GM18867 (cell line): ENCODE data around the gene BCR.
"Not testable (repeated sequence)": the region's sequence is repeated elsewhere in the genome, so short reads cannot be mapped to it uniquely, and the experiment has no call there.

ENCODE experiments used
- ATAC-seq: cut with Tn5 transposase; IDR thresholded peaks from one replicate; pipeline ENCODE4 v1.9.1; 2021; ENCODE audit warnings: mild to moderate bottlenecking, moderate library complexity; ENCODE audit not compliant: unreplicated experiment

Gene BCR

DNA sequence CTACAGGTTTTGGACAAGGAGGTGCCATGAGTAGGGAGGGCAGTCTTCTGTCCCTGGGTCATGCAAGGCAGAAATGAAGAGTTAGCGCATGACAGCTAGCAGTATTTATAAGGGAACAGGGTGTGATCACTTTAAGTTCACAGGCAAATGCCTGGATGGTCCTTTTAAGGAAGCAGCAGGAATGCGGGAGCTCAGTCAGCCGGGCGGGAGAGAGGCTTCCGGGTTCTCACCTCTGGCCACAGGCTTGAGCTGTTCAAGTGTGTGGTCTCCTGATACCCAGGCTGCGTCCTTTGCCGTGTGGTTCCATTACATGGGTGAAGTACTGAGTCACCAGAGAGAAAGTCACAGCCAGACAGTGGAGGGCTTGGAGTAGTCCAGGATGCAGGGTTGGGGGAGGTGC is 105.4 kb downstream of the BCR start:
- no peak for ATAC-seq

DNA sequence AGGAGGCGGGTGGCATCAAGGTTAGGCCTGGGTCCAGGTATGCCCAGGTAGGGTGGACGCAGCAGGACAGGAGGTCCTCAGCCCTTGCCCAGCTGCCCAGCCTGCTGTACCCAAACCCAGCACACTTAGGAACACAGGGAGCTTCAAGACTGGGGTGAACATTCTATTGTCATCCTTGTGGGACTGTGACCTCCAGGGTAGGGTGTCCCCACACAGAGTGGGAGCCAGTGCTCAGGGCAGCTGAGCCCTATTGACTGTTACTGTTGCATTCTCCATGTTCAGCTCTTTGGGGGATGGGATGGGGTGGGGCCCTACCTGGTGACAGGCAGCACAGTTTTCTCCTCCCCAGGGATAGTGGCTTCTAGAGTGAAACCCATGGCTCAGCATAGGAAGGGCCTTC is 106.0 kb downstream of the BCR start:
- ATAC-seq, result no peak

DNA sequence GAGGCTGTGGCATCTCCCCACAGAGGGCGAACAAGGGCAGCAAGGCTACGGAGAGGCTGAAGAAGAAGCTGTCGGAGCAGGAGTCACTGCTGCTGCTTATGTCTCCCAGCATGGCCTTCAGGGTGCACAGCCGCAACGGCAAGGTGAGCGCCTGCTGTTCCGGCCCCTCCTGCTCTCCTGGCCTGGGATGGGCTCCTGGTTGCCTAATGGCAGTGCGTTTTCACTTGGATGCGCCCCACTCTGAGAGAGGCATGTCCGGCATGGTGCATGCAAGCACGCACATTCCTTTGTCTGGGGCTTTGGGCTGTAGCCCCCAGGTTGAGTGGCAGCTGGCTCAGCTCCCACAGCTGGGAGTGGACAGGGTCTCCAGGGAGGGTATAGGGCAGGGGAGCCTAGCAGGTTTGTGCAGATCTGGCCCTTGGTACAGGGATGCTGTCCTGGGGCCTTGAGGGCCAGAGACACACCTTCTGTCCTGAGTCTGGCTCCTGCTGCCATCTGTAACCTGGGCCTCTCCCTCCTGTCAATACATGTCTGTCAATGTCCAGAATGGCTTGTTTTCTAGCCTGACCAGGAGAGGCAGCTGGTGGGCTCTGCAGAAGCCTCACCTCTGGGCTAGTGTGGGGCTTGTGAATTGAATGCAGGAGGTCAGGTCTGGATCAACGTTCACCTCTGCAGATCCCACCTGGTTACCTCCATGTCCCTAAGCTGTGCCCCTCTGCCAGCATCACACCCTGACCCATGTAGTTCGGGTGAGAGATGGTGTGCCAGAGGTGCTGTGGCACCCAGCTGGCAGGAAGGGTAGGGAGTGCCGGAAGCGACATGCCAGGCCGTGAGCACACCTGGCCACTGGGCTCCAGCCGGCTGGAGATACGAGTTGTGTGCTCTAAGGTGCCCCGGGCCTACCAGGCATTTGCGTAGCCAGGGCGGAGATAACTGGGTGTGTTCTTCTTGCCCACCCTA is 107.1 kb downstream of the BCR start:
- no peak for ATAC-seq

DNA sequence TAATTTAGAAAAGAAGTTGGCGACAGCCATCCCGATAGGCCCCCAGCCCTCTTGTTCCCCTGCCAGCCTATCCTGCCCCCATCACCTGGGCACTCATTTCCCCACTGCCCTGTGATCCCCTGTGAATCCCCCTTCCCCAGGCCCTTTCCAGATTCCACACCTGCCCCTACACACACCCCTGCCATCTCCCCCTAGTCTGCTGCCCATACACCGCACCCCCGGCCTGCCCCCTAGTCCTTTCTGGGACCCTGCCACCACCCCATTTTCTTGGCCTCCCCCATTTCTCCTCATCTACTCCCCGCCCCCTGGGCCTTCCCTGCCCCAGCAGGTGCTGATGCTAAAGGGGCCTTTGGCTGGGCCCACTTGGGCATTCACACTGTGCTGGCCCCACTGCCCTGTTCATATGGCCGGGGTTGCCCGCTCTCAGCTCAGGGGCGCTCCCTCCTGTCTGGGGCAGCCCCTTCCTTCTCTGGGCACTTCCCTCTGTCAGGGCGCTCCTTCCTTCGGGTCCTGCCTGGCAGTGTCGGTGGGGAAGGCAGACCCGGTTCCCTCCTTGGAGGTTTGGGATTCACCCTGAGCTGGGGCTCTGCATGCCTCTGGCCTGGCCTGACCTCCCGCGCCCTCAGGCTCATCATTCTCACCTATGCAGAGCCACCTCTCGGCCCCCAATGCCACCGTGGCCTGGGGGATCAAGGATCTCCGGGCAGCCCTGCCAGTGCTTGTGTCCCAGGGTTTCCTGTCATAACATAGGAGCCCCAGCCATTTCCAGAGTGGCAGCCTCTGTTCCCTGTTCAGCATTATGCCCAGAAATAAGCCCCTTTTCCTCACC is 108.2 kb downstream of the BCR start:
- no peak for ATAC-seq

DNA sequence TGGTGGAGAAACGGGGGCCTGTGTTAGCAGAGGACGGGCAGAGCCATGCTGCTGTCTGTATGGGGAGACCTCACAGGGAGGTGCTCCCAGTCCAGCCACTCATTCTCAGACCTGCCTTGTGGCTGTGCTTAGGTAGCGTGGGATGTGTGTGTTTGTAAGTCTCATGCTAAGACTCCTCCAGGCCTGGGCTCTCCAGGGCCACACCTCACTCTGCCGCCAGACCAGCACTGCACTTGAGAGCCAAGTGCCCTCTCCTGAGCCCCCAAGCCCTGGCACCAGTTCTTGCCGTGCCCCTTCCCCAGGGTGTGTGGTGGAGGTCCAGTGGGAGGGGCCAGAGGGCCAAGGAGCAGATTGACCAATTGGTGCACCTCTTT is 108.8 kb downstream of the BCR start:
- no peak for ATAC-seq

DNA sequence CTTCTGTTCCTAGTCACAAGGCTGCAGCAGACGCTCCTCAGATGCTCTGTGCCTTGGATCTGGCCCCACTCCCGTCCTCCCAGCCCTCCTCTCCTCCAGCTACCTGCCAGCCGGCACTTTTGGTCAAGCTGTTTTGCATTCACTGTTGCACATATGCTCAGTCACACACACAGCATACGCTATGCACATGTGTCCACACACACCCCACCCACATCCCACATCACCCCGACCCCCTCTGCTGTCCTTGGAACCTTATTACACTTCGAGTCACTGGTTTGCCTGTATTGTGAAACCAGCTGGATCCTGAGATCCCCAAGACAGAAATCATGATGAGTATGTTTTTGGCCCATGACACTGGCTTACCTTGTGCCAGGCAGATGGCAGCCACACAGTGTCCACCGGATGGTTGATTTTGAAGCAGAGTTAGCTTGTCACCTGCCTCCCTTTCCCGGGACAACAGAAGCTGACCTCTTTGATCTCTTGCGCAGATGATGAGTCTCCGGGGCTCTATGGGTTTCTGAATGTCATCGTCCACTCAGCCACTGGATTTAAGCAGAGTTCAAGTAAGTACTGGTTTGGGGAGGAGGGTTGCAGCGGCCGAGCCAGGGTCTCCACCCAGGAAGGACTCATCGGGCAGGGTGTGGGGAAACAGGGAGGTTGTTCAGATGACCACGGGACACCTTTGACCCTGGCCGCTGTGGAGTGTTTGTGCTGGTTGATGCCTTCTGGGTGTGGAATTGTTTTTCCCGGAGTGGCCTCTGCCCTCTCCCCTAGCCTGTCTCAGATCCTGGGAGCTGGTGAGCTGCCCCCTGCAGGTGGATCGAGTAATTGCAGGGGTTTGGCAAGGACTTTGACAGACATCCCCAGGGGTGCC is 109.8 kb downstream of the BCR start:
- ATAC-seq, result no peak

DNA sequence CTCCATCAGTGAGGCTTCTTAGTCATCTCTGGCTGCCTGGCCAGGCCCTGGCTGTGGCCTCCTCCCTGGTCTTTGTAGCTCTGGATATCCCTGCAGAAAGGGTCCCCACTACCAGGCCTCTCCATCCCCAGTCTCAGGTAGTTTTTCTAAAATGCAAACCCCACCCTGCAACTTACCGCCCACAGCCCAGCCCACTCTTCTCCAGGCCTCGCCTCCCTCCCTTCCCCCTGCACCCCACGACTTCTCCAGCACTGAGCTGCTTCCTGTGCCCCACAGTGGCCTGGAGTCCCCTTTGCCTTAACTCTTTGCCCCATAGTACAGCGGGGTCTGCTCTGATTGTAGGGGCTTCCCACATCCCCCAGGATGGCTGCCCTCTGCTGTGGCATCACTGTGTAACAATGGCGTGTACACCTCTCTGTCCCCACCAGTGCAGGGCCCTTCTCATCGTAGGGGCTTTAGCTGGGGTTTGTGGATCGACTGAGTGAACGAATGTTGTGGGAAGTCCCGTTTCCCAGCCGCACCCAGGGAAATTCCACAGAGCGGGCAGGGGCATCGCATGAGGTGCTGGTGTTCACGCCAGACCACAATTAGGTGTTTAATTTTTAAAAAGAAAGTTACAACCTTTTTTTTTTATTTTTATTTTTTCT is 111.6 kb downstream of the BCR start:
- no peak for ATAC-seq

DNA sequence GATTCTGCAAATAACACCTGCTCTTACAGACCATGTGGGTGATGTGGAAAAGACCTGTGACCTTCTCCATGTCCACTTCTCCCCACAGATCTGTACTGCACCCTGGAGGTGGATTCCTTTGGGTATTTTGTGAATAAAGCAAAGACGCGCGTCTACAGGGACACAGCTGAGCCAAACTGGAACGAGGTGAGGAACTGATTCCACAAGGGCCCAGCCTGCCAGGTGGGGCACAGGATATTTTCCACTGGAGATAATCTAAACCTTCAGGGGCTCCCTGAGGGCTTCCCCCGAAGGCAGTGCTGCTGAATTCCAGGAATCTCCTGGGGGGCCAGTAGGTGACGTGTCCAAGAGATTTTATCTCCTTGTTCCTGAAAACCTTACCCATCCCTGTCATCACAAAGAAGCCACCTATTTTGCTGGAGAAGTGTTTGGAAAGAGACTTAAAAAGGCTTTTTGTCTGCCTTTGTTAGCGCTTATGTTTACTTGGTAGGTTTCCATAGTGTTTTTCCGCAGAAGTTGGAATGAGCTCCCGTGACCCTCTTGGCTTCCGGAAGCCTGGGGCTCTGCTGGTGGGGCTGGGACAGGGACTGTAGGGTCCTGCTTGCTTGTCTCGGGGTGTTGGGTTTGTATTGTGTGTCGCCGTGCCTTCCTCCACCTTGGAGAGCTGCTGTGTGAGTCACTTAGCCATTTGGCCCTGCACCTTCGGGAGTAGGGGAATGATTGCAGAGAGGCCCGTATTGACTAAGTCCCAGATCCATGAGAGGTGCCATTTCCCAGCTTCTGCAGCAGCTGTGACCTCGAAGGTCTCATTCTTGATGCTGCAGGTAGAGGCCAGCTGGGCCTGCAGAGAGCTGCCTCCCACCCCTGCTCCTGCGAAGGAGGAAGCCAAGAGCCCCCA is 112.4 kb downstream of the BCR start:
- no peak for ATAC-seq

DNA sequence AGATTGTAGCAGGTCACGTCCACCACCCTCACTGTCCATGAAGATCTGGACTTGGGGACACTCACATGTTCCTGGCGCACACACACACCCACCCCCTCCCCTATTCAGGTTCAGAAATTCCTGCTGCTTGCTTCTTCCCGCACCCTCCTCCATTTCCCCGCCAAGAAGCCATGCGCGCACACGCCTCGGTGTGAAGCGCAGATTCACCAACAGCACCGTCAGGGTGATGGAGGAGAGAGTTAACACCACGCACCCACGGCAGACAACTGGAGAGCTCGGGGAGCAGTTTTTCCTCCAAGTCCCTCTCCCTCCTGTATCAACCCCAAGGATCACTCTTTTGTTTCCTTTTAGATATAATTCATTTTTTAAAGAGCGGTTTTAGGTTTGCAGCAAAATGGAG is 113.4 kb downstream of the BCR start:
- ATAC-seq, result no peak

DNA sequence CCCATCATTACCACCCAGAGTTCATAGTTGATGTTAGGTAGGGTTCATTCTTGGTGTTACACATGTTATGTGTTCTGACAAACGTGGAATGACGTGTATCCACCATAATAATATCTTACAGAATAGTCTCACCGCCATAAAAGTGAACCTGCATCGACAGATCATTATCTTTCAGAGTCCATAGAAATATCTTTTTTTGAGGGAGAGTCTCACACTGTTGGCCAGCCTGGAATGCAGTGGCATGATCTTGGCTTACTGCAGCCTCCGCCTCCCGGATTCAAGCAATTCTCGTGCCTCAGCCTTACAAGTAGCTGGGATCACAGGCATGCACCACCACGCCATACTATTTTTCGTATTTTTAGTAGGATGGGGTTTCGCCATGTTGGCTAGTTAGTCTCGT is 113.9 kb downstream of the BCR start:
- no peak for ATAC-seq

DNA sequence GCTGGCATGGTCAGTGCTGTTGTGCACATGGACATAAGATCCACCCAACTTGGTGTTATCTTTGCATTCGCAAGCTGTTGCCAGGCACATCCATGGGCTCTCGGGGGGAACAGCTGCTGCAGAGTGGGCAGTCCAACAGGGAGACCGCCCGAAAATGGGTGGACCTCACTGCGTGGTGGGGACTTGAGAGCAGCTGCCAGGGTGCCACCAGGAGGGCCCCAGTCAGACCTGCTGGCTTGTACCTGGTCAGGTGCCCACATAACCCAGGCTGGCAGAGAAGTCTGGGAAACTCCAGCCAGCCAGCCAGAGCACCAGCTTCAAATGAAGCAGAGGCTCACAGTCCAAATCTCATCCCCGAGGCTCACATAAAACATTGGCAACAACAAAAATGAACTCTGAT is 120.2 kb downstream of the BCR start:
- ATAC-seq, result no peak

DNA sequence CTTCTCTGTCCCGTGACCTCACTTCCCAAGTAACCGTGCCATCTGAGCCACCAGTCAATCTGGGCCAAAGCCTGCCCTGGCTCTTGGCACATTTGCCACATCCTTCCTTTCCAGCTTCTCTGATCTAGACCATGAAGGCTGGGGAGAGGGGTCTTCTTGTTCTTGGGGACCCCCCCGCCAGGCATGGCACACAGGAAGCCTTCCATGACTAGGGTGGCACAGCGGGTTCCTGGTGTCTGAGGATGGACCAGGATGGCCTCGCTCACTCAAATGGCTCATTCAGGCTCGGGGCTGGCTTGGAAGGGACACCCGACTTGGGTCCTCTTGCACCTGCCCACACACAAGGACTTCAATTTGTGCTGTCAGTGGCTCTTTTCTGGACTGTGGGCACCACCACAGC is 121.3 kb downstream of the BCR start:
- no peak for ATAC-seq

DNA sequence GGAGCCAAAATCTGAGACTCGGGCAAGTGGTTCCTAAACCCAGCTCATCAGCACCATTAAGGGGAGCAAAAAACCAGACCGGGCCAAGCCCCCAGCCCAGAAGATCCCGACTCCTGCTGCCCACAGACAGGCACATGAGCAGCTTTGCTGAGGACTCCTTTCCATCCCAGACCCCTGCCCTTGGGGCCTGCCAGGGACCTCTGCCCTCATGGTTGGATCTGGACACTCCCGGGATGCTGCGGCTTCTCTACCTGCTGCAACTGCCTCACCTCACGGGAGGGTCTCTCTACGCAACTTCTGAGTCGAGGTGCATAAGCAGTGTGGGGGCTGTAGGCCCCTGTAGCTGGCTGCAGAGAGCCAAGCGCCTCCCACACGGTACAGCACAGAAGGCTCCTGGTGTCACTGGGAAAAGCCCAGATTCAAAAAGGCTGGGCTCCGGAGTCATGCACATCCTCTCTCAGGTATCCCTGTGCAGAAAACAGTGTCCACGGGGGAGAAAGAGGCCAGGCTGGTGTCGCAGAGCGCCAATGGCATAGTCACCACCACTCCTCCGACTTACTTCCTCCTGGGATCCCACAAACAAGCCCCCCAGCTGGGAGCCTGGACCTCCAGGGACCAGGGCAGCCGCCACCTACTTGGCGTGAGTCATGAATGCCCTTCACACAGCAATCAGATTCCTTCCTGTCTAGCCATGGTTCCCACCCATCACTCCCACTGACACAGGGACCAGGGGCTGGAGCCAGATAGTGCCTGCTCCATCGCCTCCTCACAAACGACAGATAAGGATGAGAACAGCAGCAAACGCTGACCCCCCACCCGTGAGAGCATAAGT is 122.1 kb downstream of the BCR start:
- no peak for ATAC-seq

DNA sequence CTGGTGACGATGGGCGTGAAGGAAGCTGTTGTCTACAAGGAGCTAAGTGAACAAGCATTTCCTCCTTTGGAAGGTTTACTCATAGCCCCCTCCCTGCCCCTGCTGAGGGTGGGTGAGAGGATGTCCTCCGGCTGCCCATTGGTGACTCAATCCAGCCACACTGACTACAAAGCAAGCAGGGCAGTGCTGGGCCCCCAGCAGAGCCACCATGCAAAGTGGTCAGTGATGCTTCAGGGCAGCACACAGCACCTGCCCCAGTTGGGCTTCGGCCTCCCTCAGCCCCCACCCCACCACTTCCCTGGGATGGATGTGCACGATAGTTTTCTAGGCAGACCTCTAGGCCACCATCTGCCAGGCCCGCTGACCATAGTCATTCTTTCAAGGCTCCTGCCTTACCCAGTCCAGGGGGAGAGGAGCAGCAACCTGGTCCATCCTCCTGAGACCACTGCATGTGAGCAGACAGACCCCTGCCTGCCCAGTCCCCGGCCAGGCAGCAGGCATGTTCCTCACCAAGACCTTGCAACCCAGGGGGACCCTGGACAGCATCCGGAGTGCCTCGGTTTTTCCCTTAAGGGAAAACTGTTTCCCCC is 125.1 kb downstream of the BCR start:
- no peak for ATAC-seq

DNA sequence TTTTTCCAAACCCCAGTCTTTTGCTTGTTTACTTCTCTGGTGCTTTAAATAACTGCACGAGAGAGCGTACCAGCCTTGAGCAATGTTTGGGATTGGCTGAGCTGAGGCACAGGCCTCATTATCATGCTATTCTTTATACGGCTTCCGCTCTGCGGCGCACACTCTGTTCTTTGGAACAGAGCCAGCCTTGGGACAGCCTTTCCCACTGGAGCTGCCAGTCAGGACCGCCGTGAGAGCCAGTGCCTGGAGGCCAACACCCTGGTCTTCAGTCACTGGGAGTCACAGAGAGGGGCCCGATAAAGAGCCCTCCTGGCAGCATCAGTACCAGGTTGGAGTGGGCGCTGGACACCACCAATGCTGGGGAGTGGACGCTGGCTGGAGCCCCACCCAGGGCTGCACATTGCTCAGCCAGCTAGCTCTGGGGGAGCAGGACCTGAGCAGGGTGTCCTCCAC is 125.6 kb downstream of the BCR start:
- no peak for ATAC-seq

DNA sequence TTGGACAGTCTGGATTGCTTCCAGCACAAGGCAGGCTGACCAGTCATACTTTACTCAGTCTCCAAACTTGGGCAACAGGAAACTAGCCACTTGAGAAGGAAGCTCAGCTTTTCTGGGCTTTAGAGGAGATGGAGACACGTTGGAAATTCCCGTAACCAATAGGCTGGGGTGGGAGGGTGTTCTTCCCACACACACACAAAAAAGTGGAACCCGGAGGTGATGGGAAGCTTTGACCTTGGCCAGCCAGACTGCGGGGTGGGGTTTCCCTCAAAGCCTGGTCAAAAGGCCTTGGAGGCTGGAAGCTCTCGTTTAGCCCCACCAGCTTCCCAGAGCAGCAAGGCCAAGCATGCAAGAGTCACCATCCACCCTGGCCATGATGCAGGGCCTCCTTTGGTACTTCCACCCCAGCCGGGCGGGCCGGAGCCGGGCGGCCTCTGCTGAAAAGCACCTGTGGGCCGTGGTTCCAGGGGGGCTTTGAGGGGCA is 126.2 kb downstream of the BCR start:
- no peak for ATAC-seq

DNA sequence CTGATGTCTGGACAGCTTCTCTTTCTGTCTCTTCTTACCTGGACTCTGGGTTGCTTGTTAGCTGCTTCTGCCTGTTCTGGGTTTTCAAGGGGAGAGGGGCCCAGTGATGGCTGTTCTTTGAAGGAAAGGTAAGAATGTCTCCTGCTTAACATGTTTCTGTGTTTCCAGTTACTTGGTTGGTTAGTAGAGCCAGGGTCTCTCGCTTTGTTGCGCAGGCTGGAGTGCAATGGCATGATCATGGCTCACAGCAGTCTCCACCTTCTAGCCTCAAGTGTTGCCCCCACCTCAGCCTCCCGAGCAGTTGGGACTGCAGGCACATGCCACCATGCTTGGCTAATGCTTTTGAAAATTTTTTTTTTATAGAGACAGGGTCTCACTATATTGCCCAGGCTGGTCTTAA is 126.6 kb downstream of the BCR start:
- ATAC-seq, result no peak

DNA sequence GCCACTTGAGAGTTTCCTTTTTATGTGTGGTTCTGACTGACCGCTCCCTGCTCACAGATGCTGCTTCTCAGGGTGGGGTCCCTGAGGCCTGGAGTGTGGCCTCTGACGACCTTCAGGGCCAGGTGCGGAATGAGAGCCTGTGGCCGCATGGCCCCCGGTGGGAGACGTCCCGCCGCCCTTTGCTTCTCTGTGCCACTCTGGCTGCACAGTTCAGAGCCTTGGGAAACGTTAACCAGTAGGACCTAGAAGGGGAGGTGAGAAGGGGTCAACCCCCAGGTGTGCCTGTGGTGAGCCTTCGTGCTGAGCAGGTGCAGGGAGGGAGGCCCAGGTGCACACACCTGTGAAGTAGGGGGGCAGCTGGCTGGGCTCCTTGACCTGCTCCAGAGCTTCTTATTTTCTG is 127.2 kb downstream of the BCR start:
- ATAC-seq, result not testable (repeated sequence)
